Activated CD4-positive, alpha-beta T cell treated with anti-CD3 and anti-CD28 coated beads, Interleukin-2, amount 50 U/mL, for 48 hours (primary cell): ENCODE results near the gene TCF4.
"Not testable (repeated sequence)": the region's sequence is repeated elsewhere in the genome, so short reads cannot be mapped to it uniquely, and the experiment has no call there.

Source experiments
- DNase-seq, 2 experiments: peaks; one replicate each; pipeline ENCODE4 v3.0.0-alpha.2; 2020

The TCF4 gene

DNA sequence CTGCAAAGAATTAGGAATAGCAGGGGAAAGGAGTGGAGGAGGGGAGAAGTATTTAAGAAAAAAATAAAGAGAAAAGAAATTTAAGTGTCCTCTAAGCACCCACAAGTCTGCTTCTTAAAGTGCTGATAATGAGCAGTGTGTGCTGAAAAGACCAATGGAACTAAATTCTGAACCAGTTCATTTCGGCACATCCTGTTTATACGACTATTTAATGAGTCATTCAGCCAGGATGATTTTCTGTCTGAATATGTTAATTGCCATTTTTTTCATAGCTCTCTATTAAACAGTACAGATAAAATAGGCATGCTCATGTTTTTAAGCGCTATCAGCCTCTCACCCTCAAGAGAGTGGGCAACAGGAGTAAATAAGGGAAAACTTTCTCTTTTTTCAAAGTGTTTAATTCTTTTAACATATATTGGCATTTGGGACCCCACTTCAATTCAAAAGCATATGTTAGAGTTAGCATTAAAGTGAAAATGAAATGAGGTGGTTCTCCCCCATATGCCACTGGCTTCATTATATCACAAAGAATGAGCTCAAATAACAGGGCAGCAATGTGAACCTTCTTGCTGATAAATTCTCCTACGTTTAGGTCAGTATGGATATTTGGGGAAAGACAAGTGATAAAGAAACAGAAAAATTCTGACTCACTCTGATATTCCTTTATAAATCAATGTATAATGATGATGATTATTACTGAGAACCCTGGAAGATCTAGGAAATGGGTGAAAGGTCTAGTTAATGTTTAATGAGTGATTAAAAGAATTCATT, 87.5 kb downstream of the TCF4 start:
- DNase-seq: no peak

DNA sequence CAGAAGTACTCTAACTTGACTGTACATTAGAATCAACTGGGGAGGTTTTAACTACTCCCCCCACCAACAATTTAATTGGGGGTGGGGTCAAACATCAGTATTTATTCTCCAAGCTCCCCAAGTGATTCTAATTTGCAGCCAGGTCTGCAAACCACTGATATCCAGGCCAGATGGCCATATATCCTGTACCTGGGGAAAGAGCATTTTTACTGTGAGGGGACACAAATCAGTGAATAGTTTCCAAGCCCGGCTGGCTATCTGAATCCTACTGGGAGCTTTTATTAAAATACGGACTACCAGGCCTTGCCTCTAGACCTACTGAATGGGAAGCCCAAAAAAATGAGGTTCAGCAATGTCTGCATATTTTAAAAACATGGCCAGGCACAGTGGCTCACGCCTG, 88.5 kb downstream of the TCF4 start:
- no peak for DNase-seq

DNA sequence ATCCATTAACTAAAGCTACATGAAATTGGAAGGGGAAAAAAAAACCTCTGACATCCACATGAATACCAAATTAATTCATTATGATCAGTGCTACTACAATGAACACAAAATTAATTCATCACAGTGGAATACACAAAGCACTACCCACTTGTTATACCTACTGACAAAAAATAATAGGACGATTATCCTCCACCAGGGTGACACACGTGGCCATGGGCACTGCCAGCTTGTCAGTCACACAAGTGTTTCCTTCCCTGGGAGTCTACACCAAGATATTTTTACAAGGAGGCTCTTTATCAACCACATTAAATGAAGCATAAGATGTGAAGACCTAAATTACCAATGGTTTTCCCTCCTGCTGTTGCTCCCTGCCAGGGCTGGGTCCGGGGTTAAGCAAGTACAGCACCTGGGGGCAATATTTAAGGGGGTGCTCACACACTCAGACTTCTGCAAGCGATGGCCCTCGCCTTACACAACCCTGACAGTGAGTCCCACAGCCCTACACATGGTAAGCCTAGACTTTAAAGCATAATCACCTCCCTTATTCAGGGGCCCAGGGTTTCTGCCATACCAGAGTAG, 90.1 kb downstream of the TCF4 start:
- no peak for DNase-seq

DNA sequence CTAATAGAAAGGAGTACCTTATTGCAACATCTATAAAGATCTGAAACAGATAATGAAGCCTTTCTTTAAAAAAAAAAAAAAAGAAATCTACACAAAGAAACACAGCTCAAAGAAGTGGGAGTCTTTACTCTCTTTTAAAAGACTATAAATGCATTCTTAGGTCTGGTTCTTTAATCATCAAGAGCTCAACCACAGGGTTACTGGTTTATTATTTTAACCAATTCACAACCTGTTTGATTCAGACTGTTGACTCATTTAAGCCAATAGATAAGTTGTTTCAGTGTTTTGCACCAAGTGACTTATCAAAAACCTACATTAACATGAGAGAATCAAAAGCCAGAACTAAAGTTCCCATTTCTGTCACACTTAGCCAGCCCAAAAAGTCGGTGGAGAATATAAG, 93.1 kb downstream of the TCF4 start:
- DNase-seq: no peak

DNA sequence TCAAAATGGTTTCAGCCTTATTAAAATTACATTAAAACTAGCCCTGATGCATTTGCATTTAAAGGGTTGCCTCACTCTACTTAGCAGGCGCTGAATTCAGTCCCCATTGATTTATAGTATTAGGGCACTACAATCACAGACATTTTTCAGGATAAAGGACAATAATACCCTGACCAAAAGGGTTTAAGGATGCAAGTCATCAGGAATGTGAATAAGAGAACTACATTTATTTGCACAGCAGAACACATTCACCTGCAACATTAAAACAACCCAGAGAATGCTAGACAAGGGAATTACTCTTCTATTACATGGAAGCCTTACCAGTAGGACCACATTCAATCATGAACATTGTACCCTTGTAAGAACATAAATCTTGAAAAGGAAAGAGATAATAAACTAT, 93.6 kb downstream of the TCF4 start:
- DNase-seq: no peak

DNA sequence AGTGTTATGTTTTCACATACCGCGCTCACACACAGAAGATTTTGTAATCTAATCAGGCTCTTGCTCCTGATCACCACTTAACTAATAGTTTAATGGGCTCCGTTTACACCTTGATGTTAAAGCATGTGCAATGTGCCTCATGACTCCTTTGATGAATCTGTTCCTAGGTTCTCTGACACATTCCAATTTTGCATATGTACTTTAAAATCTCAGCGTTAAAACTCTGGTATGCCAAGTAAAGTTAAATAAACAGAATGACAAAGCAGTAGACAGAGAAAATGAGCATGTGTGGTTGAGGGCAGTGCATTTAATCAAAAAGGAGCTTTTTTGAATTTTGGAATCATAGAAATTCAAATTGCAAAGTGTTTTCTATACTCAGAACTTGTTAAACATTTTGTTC, 96.4 kb downstream of the TCF4 start:
- no peak for DNase-seq

DNA sequence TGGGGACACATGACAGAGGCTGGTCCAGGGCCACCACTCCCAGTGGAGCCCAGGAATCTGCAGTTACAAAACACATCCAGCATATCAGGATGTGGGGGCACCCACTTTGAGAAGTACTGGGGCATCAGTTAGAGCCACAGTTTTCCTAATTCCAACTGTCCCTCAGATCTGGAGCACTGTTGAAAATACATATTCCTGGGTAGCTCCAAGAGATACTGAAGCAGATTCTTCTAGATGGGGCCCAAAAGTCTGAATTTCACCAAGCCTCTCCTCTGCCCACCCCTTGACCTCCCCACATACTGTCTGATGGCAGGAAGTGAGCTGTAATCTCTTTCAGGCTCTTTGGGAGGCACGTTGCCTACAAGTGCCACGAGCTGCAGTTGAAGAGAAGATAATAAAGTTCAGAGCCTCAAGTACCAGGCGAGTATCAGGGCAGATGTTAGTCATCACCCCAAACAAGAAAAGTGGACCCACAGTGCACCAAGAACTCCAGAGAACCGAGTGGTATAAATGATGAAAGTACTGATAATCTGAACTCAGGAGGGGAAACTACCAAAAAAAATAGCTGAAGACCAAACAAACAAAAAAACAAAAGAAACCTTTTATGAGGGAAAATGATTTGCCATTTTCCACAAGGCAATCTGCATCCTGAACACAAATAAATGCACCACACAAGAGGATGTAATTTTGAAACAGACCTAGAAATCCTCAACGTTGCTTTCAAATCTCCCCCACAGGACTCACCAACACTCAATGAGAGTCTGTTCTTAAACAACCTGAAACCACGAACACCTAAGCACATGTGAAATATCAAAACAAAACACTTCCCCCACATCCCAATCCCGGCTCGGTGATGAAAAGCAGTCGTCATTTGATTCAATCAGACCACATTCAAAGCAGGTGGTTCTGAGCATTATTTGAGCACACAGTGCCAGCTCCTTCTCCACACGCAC, 98.7 kb downstream of the TCF4 start:
- DNase-seq: peak; percentile 12 to 35

DNA sequence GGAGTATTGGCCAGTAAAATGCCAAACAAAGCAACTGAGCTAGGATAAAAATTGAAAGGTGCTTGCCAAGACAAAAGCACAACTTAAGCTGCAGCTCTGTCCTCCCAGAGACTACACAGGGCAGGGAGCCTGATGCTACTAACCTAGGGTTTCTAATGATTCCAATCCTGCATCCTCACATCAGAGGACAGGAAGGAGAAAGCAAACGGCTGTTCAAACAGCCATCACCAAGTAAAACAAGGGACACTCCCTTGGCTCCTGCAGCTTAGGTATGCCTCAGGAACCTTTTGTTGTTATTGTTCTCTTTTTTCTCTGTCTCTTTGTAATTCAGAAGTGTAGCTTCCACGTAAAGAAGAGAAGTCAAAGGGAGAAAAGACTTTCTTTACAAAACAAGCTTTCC, 99.5 kb downstream of the TCF4 start:
- no peak for DNase-seq

DNA sequence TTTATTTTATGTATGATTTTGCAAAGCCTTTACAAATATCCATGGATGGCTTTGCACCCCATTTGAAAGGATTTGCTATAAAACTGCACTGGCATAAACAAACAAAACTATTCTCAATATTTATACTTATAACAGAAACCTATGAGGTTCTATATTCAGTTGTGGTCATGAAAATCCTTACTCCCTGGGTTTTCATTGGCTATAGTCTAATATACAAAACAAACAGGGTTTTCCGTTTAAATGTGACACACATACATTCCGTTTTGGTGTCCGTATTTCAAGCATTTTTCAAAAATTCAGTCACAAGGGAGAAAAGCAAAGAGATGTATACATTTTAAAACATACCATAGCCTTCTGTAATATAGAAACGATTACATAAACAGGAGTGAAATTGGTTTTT, 100.0 kb downstream of the TCF4 start:
- DNase-seq: no peak

DNA sequence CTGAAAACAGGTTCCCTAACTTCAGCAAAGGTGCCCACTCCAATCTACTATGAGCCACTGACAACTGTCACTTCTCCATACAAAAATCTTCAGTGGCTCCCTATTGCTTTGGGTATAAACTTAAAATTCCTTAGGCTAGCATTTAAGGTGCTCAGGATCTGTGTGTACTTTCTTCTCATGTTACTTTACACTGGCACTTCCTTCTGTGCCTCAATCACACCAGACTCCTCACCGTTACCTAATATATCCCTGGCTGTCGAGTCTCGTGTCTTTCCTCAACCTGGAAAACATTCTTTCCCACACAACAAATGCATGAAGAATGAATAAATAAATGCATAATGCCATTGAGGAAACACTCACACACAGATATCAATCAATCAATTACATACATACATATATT, 101.1 kb downstream of the TCF4 start:
- no peak for DNase-seq

DNA sequence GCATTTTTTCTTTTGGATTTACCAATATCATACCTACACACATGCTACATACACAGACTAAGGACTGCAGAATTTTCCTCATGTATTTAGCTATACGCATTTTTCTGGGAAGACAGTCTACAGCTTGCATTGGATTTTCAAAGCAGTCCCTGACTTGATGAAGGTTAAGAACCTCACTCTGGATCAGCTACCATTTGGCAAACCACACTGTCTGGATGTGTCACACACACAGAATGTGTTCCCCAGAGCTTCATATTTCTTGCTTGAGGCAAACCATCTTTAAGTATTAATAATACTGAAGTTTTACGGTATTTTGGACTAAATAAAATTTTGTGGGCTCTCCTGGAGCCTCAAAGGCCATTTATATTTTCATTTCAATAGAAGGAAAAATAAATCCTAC, 102.3 kb downstream of the TCF4 start:
- no peak for DNase-seq

DNA sequence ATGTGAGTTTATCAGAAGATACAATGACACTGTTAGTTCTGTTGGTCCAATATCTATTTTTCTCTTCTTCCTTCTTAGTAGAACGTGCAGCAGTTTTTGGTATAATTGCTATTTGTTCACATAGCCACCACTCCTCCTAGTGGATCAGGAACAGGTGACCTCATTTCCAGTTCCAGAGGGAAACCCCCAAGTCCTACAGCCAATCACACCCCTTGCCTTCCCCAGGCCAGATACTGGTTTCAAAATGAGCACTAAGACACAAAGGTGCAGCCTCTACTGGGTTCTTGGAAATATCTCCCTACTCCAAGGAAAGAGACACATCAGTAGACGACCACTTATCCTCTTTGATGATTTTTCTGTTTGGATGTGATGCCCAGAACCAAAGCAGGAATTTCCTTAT, 103.2 kb downstream of the TCF4 start:
- DNase-seq: no peak

DNA sequence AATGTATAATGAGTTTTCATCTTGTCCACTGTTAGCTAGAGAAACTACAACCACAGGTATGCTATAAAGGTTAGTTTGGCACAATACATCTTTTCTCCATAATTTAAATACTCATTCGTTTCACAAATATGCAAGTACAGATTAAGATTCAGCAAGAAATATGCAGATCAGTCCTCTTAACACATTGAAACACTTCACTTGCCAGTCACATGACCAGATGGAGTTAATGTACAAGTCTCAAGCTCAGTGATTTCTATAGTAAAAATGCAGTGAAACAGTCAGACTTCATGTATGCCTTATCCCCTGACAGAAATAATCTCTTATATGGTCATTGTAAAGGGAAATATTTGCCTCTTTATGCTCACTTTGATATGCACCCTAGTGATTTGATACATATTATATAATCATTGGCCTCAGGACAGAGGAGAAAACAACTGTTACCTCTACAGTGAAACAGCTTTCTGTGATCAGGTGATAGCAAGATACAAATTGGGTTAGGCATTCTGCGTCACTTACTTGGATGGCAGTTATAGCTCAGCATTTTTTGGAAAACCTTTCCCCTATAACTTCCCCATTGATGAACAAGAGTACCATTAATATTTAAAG, 104.6 kb downstream of the TCF4 start:
- no peak for DNase-seq

DNA sequence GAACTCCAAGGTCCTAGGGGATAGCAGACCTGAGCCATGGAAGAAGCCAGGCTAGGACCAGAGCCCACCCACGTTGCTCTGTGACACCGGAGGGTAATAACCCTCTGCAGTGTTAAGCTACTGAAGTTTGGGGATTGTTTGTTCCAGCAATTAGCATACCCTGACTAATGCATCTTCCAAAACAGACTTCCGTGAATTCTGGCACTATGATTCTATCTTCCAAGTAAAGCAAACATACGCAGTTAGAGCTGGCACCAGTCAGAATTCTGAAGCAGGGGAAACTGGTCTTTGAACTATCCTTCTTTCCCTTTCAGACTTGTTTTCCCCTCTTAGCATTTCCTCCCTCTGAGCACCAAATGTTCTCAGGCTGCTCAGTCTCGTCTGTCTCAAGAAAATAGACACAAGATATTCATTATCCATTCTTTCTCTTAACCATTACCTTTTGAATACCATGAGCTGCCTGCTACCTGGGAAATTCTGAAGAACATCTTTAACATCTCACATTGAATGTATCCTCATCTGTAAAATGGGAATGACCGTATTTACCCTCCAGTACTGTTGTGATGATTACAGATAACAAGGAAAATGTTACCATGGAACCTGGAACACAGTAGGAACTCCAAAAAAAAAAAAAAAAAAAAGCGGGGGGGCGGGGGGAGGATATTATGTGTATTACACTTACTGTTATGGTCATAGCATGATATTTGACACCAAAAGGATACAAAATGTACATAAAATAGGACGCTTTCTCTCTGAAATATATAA, 108.2 kb downstream of the TCF4 start:
- no peak for DNase-seq

DNA sequence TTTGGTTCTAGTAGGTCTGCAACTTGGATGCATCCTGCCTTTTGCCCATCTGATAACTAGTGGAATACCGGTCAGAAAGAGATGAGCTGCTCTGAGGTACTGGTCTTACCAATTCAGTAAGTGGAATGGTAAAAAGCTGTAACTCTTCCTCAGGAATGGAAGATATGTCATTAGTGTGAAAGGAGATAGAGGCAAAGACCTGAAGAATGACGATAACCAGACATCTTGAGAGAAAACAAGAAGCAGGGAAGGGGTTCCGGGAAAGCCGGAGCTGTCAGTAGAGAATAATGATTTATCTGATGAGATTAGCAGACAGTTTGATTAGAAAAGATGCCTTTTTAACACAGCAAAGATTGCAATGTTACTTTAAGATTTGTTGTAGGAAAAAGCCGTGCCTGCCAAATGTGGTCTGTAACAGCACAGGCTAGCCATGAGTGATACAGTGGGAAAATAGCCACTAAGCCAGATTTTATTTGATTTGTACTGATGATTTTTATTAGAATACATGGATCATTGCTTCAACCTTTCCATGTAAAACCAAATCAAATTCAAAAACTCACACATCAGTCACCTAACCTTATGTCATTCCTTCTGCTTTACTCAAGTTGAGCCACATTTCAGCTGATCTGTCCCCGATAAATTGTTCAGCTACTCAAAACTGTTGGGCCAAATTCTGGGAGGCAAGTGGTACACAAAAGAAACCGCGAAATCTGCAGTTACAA, 110.0 kb downstream of the TCF4 start:
- DNase-seq: no peak

DNA sequence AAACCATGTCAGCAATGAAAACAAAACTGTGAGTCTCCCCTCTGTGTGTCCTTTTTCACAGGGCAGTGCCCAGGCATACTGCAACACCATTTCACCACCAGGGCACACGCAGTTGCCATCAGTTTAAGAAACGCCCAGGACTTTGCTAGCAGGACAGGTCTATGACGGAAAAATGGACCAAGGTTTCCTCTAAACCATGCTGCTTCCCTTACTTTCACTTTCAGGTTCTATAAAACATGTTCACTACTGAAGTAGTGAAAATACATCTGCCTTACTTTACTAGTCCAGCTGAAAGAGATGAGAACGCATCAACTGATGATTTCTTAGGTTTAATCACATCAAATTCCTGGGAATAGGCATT, 110.5 kb downstream of the TCF4 start:
- no peak for DNase-seq

DNA sequence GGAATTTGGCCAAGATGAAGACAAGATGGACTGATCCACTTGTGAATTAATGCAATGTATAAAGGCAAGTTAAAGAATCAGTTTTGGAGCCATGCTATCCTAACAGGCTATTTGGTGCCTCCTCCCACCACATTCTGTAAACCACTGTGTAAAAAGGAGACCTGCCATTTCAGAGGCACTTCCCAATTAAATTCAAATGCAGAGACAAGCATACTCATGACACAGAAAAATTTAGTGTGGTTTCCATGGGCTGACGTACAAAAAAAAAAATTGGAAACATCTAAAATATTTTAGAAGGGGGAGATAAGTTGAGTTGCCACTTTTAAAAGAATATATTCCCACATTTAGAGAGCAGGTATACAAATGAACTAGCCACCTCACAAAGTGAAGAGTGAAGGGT, 112.1 kb downstream of the TCF4 start:
- DNase-seq: no peak

DNA sequence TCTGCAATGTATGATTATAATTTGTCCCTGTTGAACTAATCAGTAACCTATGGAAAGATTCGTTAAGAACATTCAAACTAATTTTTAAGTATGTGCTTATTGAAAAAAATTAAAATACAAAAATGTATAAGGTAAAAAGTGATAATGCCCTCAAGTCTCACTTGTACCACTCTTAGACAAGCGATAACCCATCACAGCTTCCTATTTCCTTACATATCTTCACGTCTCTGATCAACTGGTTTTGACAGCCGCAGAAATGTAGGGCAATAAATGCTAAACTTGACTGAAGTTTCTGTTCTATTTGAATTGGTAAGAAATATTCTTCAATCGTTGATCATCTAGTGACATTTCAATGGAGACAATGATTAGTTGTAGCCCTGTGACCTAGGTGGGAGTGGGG, 112.5 kb downstream of the TCF4 start:
- DNase-seq: no peak

DNA sequence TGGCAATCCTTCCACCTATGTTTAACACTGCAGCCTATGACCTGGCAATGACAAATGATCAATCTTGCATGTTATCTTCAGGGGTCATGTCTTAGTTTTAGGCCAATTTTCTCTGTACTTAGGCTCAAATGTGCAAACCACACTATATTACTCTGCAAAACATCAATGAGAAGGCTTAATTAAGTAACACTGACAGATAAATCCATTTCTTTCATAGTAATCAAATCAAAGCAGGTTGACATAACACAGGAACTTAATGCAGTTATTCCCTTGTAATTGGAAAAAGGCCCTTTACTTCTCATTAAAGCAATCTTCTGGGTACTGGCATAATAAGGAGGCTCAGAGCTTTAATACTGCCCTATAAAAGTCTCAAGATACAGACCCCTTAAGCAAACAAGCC, 114.4 kb downstream of the TCF4 start:
- DNase-seq: no peak

DNA sequence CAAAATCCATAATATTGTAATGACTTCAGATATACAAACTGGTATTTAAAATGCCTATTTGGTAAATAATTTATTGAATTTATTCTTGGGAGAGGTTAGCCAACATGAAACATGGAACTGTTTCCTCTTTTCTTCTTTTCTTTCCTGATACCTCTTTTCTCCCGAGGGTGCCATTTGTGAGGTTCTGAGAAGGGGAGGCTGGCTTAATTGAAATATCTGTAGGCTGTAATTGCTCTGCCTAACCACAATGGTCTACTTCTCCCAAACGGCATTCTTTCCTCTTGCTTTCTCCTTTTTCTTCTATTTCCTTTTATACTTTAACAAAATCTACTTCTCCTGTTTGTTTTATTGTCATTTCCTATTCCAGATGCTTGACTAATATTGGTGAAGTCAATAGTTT, 114.9 kb downstream of the TCF4 start:
- no peak for DNase-seq

DNA sequence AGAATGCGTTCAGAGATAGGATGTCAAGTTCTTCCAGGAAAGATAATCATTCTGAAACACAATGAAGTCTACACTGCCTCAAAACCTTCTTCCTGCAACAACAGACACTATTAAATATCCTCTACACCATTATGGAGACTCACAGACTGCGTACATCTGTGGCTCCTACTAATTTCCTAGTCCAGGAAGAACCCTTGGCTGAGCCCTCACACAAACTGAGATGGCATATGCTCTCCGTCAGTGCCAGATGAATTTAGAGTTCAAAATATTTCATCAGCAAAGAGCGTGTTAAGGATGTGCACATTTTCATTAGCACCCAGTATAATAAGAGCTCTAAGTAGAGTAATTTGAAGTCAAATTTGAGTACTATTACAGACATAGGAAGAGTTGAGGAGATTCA, 117.2 kb downstream of the TCF4 start:
- DNase-seq: no peak

DNA sequence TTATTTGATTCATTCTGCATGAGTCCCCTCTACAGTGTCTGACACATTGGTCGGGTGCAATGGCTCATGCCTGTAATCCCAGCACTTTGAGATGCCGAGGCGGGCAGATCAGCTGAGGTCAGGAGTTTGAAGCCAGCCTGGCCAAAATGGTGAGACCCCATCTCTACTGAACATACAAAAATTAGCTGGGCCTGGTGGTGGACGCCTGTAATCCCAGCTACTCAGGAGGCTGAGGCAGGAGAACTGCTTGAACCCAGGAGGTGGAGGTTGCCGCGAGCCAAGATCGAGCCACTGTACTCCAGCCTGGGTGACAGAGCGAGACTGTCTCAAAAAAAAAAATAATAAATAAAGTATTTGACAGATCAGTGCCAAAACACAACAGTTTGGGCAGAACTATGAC, 118.9 kb downstream of the TCF4 start:
- not testable (repeated sequence) for DNase-seq
